ENCODE results near the gene TXLNB. TPM values are rescaled to one million over a fixed set of nuclear protein-coding genes. Genes with fewer than 3 reads are reported as not detected.

TXLNB gene
- total RNA-seq, 1 experiment from 2014 or later, result 0.22 TPM

- DNase-seq (ENCODE audit: low spot score), result peak; percentile 65
Measured at GRCh38 chr6:139271056-139271455, 20.7 kb downstream of the TXLNB start.

- DNase-seq (ENCODE audit: low spot score), result no peak
Measured at GRCh38 chr6:139270249-139270648, 21.5 kb downstream of the TXLNB start.

- DNase-seq (ENCODE audit: low spot score), result no peak
Measured at GRCh38 chr6:139265512-139266190, 26.1 kb downstream of the TXLNB start.

- DNase-seq (ENCODE audit: low spot score), result peak; percentile 14
Measured at GRCh38 chr6:139262519-139263300, 29.1 kb downstream of the TXLNB start.

GRCh38 chr6:139257821-139258398 lies 33.9 kb downstream of the TXLNB start:
- no peak for DNase-seq (ENCODE audit: low spot score)

GRCh38 chr6:139257291-139257690 lies 34.5 kb downstream of the TXLNB start:
- no peak for DNase-seq (ENCODE audit: low spot score)

- DNase-seq (ENCODE audit: low spot score), result no peak
Measured at GRCh38 chr6:139256087-139256486, 35.7 kb downstream of the TXLNB start.

GRCh38 chr6:139254196-139254595 lies 37.6 kb downstream of the TXLNB start:
- no peak for DNase-seq (ENCODE audit: low spot score)

GRCh38 chr6:139253656-139254055 lies 38.1 kb downstream of the TXLNB start:
- DNase-seq (ENCODE audit: low spot score), result no peak

GRCh38 chr6:139251691-139252390 lies 40.0 kb downstream of the TXLNB start:
- no peak for DNase-seq (ENCODE audit: low spot score)

- DNase-seq (ENCODE audit: low spot score), result no peak
Measured at GRCh38 chr6:139251045-139251690, 40.6 kb downstream of the TXLNB start.

- DNase-seq (ENCODE audit: low spot score), result peak; percentile 46
Measured at GRCh38 chr6:139250296-139251044, 41.3 kb downstream of the TXLNB start.

- DNase-seq (ENCODE audit: low spot score), result peak; percentile 9
Measured at GRCh38 chr6:139249395-139249794, 42.4 kb downstream of the TXLNB start.

GRCh38 chr6:139248911-139249310 lies 42.9 kb downstream of the TXLNB start:
- no peak for DNase-seq (ENCODE audit: low spot score)

GRCh38 chr6:139247618-139248017 lies 44.2 kb downstream of the TXLNB start:
- no peak for DNase-seq (ENCODE audit: low spot score)

- peak; percentile 31 for DNase-seq (ENCODE audit: low spot score)
Measured at GRCh38 chr6:139243536-139243935, 48.3 kb downstream of the TXLNB start.

- no peak for DNase-seq (ENCODE audit: low spot score)
Measured at GRCh38 chr6:139242457-139243240, 49.1 kb downstream of the TXLNB start.

GRCh38 chr6:139240161-139241010 lies 51.4 kb downstream of the TXLNB start:
- peak; percentile 10 for DNase-seq (ENCODE audit: low spot score)

GRCh38 chr6:139239064-139239463 lies 52.7 kb downstream of the TXLNB start:
- no peak for DNase-seq (ENCODE audit: low spot score)
